ENCODE data around the gene CENATAC. TPM values are rescaled to one million over a fixed set of nuclear protein-coding genes. Genes with fewer than 3 reads are reported as not detected.
A peak's percentile ranks its signal among the peaks of the same experiment; 100 is the strongest.

Gene CENATAC
- total RNA-seq, 1 experiment from 2014 or later: 46.9 TPM

GRCh38 chr11:119044708-119045107 lies 46.8 kb downstream of the CENATAC start:
- peak overlapping the region; percentile 50 for H3K27ac Mint-ChIP-seq (ENCODE audit: unreplicated experiment)
- H3K9me3 Mint-ChIP-seq (ENCODE audit: low read depth, unreplicated experiment): no peaks in the 10 kb centered on the region
- no peak for DNase-seq
- BruUV-seq (replicated peaks): no TSS peak
- no peaks in the 10 kb centered on the region for H3K27me3 Mint-ChIP-seq (ENCODE audit: unreplicated experiment)
- no peaks in the 10 kb centered on the region for H3K4me1 Mint-ChIP-seq (ENCODE audit: low read depth, unreplicated experiment)
- no peak overlapping the region for H3K4me3 Mint-ChIP-seq (ENCODE audit: low read depth, unreplicated experiment)
- intact Hi-C loops (cut with micrococcal nuclease; ENCODE audit: unreplicated experiment): no loop called here
- H3K36me3 Mint-ChIP-seq (ENCODE audit: insufficient read depth, unreplicated experiment): peaks cover 44% of the 10 kb centered on the region
- TF ChIP-seq CTCF (IDR thresholded peaks at IDR 0.05; ENCODE audit: unreplicated experiment): no peak
- CTCF ChIA-PET: no interaction called here

- Mint-ChIP-seq H3K4me1 (ENCODE audit: low read depth, unreplicated experiment) (no peaks in the 10 kb centered on the region), H3K36me3 (ENCODE audit: insufficient read depth, unreplicated experiment) (peaks cover 59% of the 10 kb centered on the region), H3K9me3 (ENCODE audit: low read depth, unreplicated experiment) (no peaks in the 10 kb centered on the region), H3K27me3 (ENCODE audit: unreplicated experiment) (no peaks in the 10 kb centered on the region), H3K27ac (ENCODE audit: unreplicated experiment) (no peak overlapping the region), H3K4me3 (ENCODE audit: low read depth, unreplicated experiment) (no peak overlapping the region)
- intact Hi-C loops (cut with micrococcal nuclease; ENCODE audit: unreplicated experiment): no loop called here
- TF ChIP-seq CTCF (IDR thresholded peaks at IDR 0.05; ENCODE audit: unreplicated experiment): no peak
- no TSS peak for BruUV-seq (replicated peaks)
- DNase-seq: no peak
- CTCF ChIA-PET: no interaction called here
Observed at GRCh38 chr11:119046489-119046888, 48.6 kb downstream of the CENATAC start.

- H3K9me3 Mint-ChIP-seq (ENCODE audit: low read depth, unreplicated experiment): no peaks in the 10 kb centered on the region
- TF ChIP-seq CTCF (IDR thresholded peaks at IDR 0.05; ENCODE audit: unreplicated experiment): no peak
- CTCF ChIA-PET: no interaction called here
- intact Hi-C loops (cut with micrococcal nuclease; ENCODE audit: unreplicated experiment): no loop called here
- H3K36me3 Mint-ChIP-seq (ENCODE audit: insufficient read depth, unreplicated experiment): peaks cover 66% of the 10 kb centered on the region
- H3K27ac Mint-ChIP-seq (ENCODE audit: unreplicated experiment): no peak overlapping the region
- no peaks in the 10 kb centered on the region for H3K4me1 Mint-ChIP-seq (ENCODE audit: low read depth, unreplicated experiment)
- DNase-seq: no peak
- H3K27me3 Mint-ChIP-seq (ENCODE audit: unreplicated experiment): no peaks in the 10 kb centered on the region
- BruUV-seq (replicated peaks): no TSS peak
- H3K4me3 Mint-ChIP-seq (ENCODE audit: low read depth, unreplicated experiment): no peak overlapping the region
Observed at GRCh38 chr11:119047205-119047604, 49.3 kb downstream of the CENATAC start.

- Mint-ChIP-seq H3K36me3 (ENCODE audit: insufficient read depth, unreplicated experiment) (peaks cover 80% of the 10 kb centered on the region), H3K4me1 (ENCODE audit: low read depth, unreplicated experiment) (no peaks in the 10 kb centered on the region), H3K9me3 (ENCODE audit: low read depth, unreplicated experiment) (no peaks in the 10 kb centered on the region), H3K4me3 (ENCODE audit: low read depth, unreplicated experiment) (peak overlapping the region; percentile 6), H3K27me3 (ENCODE audit: unreplicated experiment) (no peaks in the 10 kb centered on the region), H3K27ac (ENCODE audit: unreplicated experiment) (peak overlapping the region; percentile 19)
- no TSS peak for BruUV-seq (replicated peaks)
- CTCF ChIA-PET: no interaction called here
- TF ChIP-seq CTCF (IDR thresholded peaks at IDR 0.05; ENCODE audit: unreplicated experiment): no peak
- no peak for DNase-seq
- intact Hi-C loops (cut with micrococcal nuclease; ENCODE audit: unreplicated experiment): no loop called here
Observed at GRCh38 chr11:119048644-119049043, 50.7 kb downstream of the CENATAC start.

Data from Calu3 (cell line).